Epithelial cell of proximal tubule (primary cell): ENCODE measurements around the gene SERPINH1. TPM values are rescaled to one million over a fixed set of nuclear protein-coding genes. Genes with fewer than 3 reads are reported as not detected.

Source experiments
- DNase-seq: peaks from one replicate; pipeline ENCODE4 v3.0.0-alpha.2; 2011; ENCODE audit warnings: low read depth
- H3K4me3 ChIP-seq: 2 replicates; pipeline ENCODE4 v1.5.1; 2011; ENCODE audit warnings: low read depth, mild to moderate bottlenecking, low read length
- CTCF ChIP-seq: conservative IDR thresholded peaks from 2 replicates; pipeline ENCODE4 v1.5.1; 2012; ENCODE audit warnings: low read depth, mild to moderate bottlenecking, low read length
- total RNA-seq: library from RNA; depleted of rRNA; stranded (reverse); fragments of >200 nt; gene quantifications from 2 replicates; pipeline ENCODE4 v1.2.3, GENCODE V29; 2015

The SERPINH1 gene
- total RNA-seq, 1 donor from 2014 or later: 231 TPM

- H3K4me3 ChIP-seq: no peak overlapping the region
- DNase-seq: no peak
- TF ChIP-seq CTCF: no peak
Observed at GRCh38 chr11:75603791-75604736, 42.0 kb downstream of the SERPINH1 start.

GRCh38 chr11:75606099-75606498 lies 44.0 kb downstream of the SERPINH1 start:
- H3K4me3 ChIP-seq: no peak overlapping the region
- no peak for DNase-seq
- TF ChIP-seq CTCF: no peak

- no peak for TF ChIP-seq CTCF
- H3K4me3 ChIP-seq: no peak overlapping the region
- no peak for DNase-seq
Observed at GRCh38 chr11:75611823-75612222, 49.8 kb downstream of the SERPINH1 start.

GRCh38 chr11:75615751-75616150 lies 53.7 kb downstream of the SERPINH1 start:
- H3K4me3 ChIP-seq: no peak overlapping the region
- no peak for TF ChIP-seq CTCF
- DNase-seq: no peak

- no peak overlapping the region for H3K4me3 ChIP-seq
- DNase-seq: no peak
- TF ChIP-seq CTCF: no peak
Observed at GRCh38 chr11:75616281-75616680, 54.2 kb downstream of the SERPINH1 start.

Other genes with a start within 250 kb of the SERPINH1 start
- gene ARRB1, start 210.6 kb upstream of the SERPINH1 start, total RNA-seq: 6.4 and 13.8 TPM in 2 replicates
- 3,041 and 3,442 TPM in 2 replicates for gene RPS3, start 162.7 kb upstream of the SERPINH1 start, total RNA-seq
- gene KLHL35, start 129.1 kb upstream of the SERPINH1 start, total RNA-seq: 1.4 and 3.3 TPM in 2 replicates
- 8.5 and 17.4 TPM in 2 replicates for gene GDPD5, start 36.3 kb upstream of the SERPINH1 start, total RNA-seq
- 1.1 and 1.8 TPM in 2 replicates for gene MAP6, start 106.8 kb downstream of the SERPINH1 start, total RNA-seq
- gene MOGAT2, start 155.6 kb downstream of the SERPINH1 start, total RNA-seq: not detected in 2 replicates
- gene DGAT2, start 206.5 kb downstream of the SERPINH1 start, total RNA-seq: 1.8 and 2.0 TPM in 2 replicates